Inflammatory macrophage (primary cell): ENCODE measurements around the gene FOXRED2.

Experiments used
- DNase-seq, 2 donors: peaks; one replicate each; pipeline ENCODE4 v3.0.0-alpha.2; 2020 to 2022

The FOXRED2 gene

GRCh38 chr22:36514766-36515165 lies 7.9 kb upstream of the FOXRED2 start:
- DNase-seq: peak; percentile 49 to 56

GRCh38 chr22:36512991-36513390 lies 6.2 kb upstream of the FOXRED2 start:
- DNase-seq: peak; percentile 8 to 46

- no peak for DNase-seq
Measured at GRCh38 chr22:36512333-36512732, 5.5 kb upstream of the FOXRED2 start.

GRCh38 chr22:36510966-36511881 lies 4.4 kb upstream of the FOXRED2 start:
- DNase-seq: peak; percentile 44 to 51

- DNase-seq: no peak
Measured at GRCh38 chr22:36510384-36510783, 3.5 kb upstream of the FOXRED2 start.

- DNase-seq: no peak
Measured at GRCh38 chr22:36507518-36508010, 724 bp upstream of the FOXRED2 start.

GRCh38 chr22:36505998-36506635 lies 723 bp downstream of the FOXRED2 start:
- DNase-seq: no peak

- DNase-seq: no peak
Measured at GRCh38 chr22:36497910-36498665, 8.8 kb downstream of the FOXRED2 start.

GRCh38 chr22:36493690-36494110 lies 13.1 kb downstream of the FOXRED2 start:
- DNase-seq: peak; percentile 84 to 88

GRCh38 chr22:36492109-36492508 lies 14.7 kb downstream of the FOXRED2 start:
- DNase-seq: no peak

GRCh38 chr22:36491155-36491554 lies 15.7 kb downstream of the FOXRED2 start:
- DNase-seq: no peak

GRCh38 chr22:36486619-36487384 lies 20.0 kb downstream of the FOXRED2 start:
- DNase-seq: peak in 1 of 2 donors; percentile 25

GRCh38 chr22:36481393-36482168 lies 25.3 kb downstream of the FOXRED2 start, which contains the start of gene TXN2:
TSS of gene TXN2 (minus strand) at chr22:36481640. CDS start at chr22:36480837, 803 bp downstream.
- peak; percentile 94 to 95 for DNase-seq

GRCh38 chr22:36480941-36481392 lies 25.9 kb downstream of the FOXRED2 start:
- DNase-seq: no peak

GRCh38 chr22:36478966-36479365 lies 27.9 kb downstream of the FOXRED2 start:
- no peak for DNase-seq

- DNase-seq: no peak
Measured at GRCh38 chr22:36475341-36475740, 31.5 kb downstream of the FOXRED2 start.

GRCh38 chr22:36472689-36473088 lies 34.2 kb downstream of the FOXRED2 start:
- DNase-seq: no peak

- DNase-seq: no peak
Measured at GRCh38 chr22:36471341-36471821, 35.5 kb downstream of the FOXRED2 start.

- DNase-seq: no peak
Measured at GRCh38 chr22:36470994-36471331, 35.9 kb downstream of the FOXRED2 start.

GRCh38 chr22:36470162-36470993 lies 36.5 kb downstream of the FOXRED2 start:
- peak; percentile 81 to 86 for DNase-seq
